Measurements from ENCODE around the gene HS2ST1.

DNA sequence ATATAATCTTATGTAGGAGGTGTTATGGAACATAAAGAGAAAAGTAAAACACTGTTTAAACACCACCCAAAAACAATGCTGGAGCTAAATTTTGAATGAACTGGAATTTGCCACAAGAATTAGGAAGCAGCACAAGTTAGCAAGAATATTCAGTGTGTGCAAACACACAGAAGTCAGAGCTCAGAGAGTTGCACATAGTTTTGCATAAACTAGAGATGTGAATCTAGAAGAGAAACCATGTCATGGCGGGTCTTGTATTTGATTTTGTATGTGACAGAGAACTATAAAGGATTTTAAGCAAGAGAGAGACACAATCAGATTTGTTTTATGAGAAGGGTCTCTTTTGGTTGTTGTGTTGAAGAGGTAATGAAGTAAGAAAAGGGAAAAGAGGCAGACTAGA is 38.7 kb upstream of the HS2ST1 start:
- TF ChIP-seq, protein P1, sequence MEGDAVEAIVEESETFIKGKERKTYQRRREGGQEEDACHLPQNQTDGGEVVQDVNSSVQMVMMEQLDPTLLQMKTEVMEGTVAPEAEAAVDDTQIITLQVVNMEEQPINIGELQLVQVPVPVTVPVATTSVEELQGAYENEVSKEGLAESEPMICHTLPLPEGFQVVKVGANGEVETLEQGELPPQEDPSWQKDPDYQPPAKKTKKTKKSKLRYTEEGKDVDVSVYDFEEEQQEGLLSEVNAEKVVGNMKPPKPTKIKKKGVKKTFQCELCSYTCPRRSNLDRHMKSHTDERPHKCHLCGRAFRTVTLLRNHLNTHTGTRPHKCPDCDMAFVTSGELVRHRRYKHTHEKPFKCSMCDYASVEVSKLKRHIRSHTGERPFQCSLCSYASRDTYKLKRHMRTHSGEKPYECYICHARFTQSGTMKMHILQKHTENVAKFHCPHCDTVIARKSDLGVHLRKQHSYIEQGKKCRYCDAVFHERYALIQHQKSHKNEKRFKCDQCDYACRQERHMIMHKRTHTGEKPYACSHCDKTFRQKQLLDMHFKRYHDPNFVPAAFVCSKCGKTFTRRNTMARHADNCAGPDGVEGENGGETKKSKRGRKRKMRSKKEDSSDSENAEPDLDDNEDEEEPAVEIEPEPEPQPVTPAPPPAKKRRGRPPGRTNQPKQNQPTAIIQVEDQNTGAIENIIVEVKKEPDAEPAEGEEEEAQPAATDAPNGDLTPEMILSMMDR (conservative IDR thresholded peaks at IDR 0.05) = no peak
- TF ChIP-seq EZH2 (IDR thresholded peaks at IDR 0.05; ENCODE audit: low read depth) = no peak

Measured in PC-9 (cell line).